HG03103 (cell line): ENCODE data around the gene AMBP.
"Not testable (repeated sequence)": the region's sequence is repeated elsewhere in the genome, so short reads cannot be mapped to it uniquely, and the experiment has no call there.

Experiments used
- ATAC-seq: cut with Tn5 transposase; IDR thresholded peaks from one replicate; pipeline ENCODE4 v1.9.1; 2021; ENCODE audit warnings: low read depth; ENCODE audit not compliant: unreplicated experiment

The AMBP gene

GRCh38 chr9:114093031-114093471 lies 15.0 kb upstream of the AMBP start:
- ATAC-seq, result no peak

GRCh38 chr9:114092336-114092735 lies 14.2 kb upstream of the AMBP start:
- no peak for ATAC-seq

GRCh38 chr9:114091711-114092110 lies 13.6 kb upstream of the AMBP start:
- no peak for ATAC-seq

GRCh38 chr9:114090798-114091197 lies 12.7 kb upstream of the AMBP start:
- ATAC-seq, result no peak

GRCh38 chr9:114089206-114089840 lies 11.2 kb upstream of the AMBP start:
- no peak for ATAC-seq

GRCh38 chr9:114088571-114089170 lies 10.6 kb upstream of the AMBP start:
- ATAC-seq, result no peak

- no peak for ATAC-seq
These were observed 9.6 kb upstream of the AMBP start for GRCh38 chr9:114087721-114088120.

GRCh38 chr9:114086607-114087006 lies 8.5 kb upstream of the AMBP start:
- ATAC-seq, result no peak

GRCh38 chr9:114086009-114086408 lies 7.9 kb upstream of the AMBP start:
- ATAC-seq, result no peak

- no peak for ATAC-seq
These were observed 7.3 kb upstream of the AMBP start for GRCh38 chr9:114085387-114085789.

- ATAC-seq, result no peak
These were observed 6.4 kb upstream of the AMBP start for GRCh38 chr9:114084282-114085073.

- ATAC-seq, result no peak
These were observed 5.6 kb upstream of the AMBP start for GRCh38 chr9:114083666-114084065.

GRCh38 chr9:114082763-114083412 lies 4.8 kb upstream of the AMBP start:
- ATAC-seq, result not testable (repeated sequence)

- ATAC-seq, result no peak
These were observed 4.1 kb upstream of the AMBP start for GRCh38 chr9:114082017-114082762.

GRCh38 chr9:114081441-114082016 lies 3.4 kb upstream of the AMBP start:
- ATAC-seq, result no peak

- no peak for ATAC-seq
These were observed 2.8 kb upstream of the AMBP start for GRCh38 chr9:114080773-114081440.

- no peak for ATAC-seq
These were observed 2.2 kb upstream of the AMBP start for GRCh38 chr9:114080195-114080772.

GRCh38 chr9:114078781-114079156 lies 669 bp upstream of the AMBP start:
- ATAC-seq, result no peak

- ATAC-seq, result no peak
These were observed 800 bp downstream of the AMBP start for GRCh38 chr9:114077162-114077837.
